Superior temporal gyrus (tissue), 1 donor: ENCODE results near the gene RNU6-9.
"Not testable (repeated sequence)": the region's sequence is repeated elsewhere in the genome, so short reads cannot be mapped to it uniquely, and the experiment has no call there.

Experiments
- DNase-seq: peaks from one replicate; pipeline ENCODE4 v3.0.0-alpha.2; 2016; ENCODE audit errors: extremely low spot score

The RNU6-9 gene

GRCh38 chr19:861756-862580, 31.3 kb upstream of the RNU6-9 start:
- no peak for DNase-seq

DNA sequence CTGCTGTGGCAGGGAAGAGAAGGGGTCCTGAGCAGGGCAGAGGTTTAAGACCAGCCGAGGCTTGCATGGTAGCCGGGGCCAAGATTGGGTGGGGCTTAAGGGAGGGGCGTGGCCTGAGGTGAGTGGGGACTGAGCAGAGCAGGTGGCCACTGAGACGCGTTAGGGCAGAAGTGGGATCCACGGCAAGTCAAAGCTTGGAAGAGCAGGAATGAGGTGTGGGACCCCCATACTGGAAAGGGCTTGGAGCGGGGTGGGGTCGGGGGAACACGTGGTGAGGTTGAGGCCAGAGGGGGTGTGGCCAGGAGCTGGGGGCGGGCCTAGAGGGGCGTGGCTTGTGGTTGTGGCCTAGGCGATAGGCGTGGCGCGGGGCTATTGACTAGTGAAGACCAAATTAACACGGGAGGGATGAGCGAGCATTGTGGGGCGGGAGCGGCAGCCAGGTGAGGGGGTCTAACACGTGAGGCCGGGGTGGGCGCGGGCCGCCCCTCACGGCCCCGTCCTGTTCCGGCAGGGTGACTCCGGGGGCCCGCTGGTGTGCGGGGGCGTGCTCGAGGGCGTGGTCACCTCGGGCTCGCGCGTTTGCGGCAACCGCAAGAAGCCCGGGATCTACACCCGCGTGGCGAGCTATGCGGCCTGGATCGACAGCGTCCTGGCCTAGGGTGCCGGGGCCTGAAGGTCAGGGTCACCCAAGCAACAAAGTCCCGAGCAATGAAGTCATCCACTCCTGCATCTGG, 30.5 kb upstream of the RNU6-9 start:
- no peak for DNase-seq

- DNase-seq = no peak
Measured at GRCh38 chr19:863315-863620, 30.0 kb upstream of the RNU6-9 start.

GRCh38 chr19:866769-867300, 26.4 kb upstream of the RNU6-9 start:
- no peak for DNase-seq

DNA sequence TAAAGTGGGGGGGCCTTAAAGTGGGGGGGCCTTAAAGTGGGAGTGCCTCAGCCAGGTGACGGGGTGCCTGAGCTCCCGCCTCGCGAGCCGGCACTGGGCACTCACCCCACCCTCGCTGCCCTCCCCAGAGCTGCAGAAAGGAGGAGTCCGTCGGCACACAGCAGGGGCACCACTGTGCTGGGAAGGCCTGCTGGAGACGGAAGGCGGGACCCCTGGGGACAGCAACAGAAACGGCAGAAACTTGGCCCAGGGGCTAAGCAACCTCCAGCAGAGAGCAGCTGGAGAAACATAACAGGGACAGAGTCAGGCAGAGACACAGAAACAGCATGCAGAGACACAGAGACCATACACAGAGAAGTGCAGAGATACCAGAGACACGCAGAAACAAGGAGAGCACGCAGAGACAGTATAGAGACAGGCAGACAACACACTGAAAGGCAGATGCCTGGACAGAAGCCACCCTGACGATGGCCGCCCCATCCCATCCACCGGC, 25.9 kb upstream of the RNU6-9 start:
- DNase-seq = no peak

- DNase-seq = no peak
Measured at GRCh38 chr19:867855-868457, 25.3 kb upstream of the RNU6-9 start.

DNA sequence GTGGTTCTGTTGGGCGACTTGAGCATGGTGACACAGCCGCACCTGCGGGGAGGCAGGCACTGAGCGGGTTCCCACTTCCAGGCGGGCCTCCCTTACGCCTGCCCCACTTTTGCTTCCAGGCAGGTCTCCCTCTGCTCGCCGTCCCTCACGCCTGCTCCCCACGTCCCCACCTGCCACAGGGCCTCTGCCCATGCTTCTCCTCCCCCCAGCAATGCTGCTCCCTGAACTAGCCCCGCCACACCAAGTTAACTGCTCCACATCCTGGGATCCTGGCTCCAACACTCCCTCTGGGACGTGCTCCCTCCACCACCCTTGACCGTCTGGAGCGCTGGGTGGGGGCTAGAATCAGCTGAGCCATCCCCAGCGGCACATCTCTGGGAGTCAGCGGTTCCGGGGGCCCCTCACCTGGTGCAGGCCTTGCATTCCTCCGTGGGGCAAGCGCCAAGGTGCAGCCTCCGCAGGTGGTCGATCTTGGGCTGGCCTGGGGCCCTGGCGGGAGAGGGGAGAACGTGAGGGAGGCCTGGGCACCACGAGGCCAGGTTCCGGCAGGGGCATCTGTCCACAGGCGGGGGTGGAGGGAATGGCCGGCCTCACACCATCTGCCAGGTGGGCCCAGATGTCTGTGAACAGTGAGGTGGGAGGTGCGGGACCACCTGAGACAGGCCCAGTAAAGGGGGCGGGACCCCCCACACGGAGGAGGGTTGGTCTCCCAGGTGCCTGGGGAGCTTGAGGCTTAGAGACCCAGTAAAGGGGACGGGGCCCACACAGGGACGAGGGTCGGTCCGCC, 24.6 kb upstream of the RNU6-9 start:
- DNase-seq = no peak

DNA sequence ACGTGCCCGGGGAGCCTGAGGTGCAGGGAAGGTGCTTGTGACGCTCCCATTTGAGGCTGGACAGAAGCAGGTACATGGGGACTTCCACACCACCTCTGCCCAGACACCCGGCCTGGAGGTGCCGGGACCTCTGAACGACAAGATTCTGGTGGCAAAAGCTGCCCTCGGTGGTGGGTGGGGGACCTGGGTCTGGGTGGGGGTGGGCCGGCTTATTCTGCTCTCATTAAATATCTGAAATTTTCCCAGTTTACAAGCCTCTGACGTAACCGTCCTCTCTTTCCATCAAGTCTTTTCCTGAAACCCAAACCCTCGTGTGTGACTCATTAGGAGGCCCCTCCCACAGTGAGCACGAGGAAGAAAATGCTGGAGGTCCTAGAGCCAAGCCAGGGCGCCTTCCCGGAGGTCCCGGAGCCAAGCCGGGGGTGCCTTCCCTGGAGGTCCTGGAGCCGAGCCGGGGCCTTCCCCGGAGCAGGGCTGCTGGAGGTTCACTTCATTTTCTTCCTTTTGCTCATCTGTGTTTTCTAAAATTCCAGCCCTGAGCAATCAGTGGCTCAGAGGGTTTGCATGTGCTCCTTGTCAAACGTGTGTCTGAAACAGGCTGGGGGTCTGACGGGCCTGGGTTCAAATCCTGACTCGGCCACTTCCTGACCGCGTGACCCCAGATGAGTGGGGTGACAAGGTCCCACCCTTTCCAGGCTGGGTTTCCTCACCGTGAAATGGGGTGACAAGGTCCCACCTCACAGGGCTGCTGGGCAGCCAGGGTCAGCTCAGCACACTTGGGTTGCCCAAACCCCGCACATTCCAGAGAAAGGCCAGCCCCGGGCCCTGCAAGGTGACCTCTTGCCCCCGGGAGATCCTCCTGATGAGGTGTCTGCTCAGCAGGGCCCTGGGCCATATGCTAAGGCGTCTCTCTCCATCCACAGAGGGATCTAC, 23.8 kb upstream of the RNU6-9 start:
- no peak for DNase-seq

DNA sequence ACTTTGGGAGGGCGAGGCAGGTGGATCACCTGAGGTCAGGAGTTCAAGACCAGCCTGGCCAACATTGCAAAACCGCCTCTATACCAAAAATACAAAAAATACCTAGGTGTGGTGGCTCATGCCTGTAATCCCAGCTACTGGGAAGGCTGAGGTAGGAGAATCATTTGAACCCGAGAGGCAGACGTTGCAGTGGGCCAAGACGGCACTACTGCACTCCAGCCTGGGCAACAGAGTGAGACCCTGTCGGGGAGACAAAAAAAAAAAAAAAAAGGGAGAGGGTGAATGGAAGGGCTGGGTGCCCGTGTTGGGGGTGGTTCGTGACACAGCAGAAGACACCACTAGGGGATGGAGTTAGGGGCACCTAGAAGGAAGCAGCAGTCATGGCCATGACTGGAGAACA, 23.0 kb upstream of the RNU6-9 start:
- DNase-seq = no peak

DNA sequence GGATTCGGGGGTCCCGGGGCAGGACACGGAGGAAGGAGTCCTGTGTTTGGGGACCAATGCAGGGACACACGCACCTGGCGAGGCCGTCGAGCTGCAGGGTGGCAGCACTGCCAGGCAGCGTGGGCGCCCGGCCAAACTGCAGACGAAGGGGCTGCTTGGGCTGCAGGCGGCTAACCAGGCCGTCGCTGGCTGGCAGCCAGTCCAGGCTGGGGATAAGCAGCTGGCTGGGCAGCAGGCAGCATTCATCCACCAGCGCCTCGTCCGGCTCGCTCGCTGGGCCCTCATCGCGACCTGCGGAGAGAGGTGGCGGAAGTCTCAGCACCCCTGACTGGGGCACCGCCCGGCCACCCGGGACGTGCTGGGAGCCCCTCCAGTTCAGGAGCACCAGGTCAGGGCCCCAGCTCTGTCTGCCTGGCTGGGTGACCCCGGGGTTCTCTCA, 22.3 kb upstream of the RNU6-9 start:
- no peak for DNase-seq

DNA sequence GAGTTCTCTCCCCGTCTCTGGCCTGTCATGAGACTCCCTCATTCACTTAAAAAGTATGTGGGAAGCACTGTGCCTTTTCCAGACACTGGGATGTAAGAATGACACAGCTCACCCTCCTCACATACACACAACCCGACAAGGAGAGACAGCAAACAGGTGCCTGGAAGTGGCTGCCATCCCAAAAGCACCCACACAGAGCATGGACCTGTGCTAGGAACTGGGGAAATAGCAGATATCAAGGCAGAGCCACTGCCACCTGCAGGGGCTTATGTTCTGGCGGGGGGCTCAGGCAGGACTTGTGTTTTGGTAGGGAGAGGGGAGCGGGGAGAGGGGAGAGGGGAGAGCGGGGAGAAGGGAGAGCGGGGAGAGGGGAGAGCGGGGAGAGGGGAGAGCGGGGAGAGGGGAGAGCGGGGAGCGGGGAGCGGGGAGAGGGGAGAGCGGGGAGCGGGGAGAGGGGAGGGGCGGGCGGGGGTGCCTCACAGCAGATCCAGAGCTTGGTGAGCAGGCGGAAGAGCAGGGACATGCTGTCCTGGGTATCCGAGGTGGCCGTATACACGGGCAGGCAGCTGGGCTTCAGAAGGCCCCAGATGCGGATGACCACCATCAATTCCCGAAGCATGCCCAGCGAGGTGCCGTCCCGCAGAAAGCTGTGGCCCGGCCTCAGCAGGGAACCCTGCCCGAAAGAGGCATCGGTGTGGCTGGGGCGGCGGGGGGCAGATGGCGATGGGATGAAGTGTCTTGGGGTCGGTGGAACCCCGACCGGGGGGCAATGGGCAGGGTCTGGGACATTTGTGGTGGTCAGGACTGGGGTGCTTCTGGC, 21.6 kb upstream of the RNU6-9 start:
- DNase-seq = no peak

DNA sequence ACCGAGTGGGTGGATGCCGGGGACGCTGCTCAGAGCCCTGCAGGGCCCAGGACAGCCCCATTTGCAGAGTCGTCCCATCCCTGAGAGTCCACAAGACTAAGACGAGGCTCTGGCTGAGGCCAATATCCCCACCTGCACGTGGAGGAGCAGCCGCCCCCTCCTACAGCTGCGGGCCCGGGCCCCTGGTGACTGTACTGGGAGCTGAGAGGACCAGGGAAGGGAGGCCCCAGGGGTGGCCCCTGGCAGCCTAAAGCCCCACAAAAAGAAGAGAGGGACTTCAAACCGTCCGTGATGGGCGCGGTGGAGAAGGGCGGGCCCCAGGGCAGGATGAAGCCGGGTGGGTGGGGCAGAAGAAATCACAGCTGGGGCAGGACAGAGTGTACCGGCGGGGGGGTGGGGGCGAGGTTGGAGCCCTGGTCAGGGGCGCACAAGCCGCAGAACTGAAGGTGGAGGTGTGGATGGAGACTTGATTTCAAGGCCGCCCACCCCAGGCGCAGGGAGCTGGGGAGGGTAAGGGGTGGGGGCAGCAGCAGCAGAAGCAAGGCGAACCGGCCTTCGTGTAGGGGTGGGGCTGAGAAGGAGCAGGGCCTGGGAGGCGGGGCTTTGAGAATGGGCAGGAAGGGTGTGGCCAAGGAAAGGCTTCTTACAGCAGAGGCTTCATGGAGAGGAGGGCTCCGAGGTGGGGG, 20.9 kb upstream of the RNU6-9 start:
- no peak for DNase-seq

GRCh38 chr19:873084-873483, 20.2 kb upstream of the RNU6-9 start:
- DNase-seq = no peak

DNA sequence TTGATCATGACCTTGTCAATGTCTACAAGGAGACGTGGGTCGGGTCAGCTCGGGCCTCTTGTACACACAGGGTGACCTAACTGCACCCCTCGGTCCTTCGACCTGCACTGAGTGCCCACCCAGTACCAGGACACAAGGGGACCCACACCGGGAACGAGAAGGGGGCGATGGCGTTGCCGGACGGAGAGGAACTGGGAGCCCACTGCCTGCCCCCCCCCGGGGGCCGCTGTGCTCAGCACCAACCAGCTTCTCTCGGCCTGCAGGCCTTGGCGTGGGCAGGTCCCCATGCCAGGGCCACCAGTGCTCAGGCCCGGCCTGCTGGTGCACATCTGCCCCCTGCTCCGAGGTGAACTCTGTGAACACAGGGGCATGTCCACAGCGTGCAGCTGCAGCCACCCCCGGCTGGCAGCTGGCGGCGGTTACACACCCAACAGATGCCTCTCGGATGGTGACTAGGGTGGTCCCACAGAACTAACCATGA, 19.7 kb upstream of the RNU6-9 start:
- no peak for DNase-seq

- no peak for DNase-seq
Measured at GRCh38 chr19:875265-875879, 17.9 kb upstream of the RNU6-9 start.

- DNase-seq = no peak
Measured at GRCh38 chr19:876089-876488, 17.2 kb upstream of the RNU6-9 start.

- no peak for DNase-seq
Measured at GRCh38 chr19:876780-877314, 16.4 kb upstream of the RNU6-9 start.

DNA sequence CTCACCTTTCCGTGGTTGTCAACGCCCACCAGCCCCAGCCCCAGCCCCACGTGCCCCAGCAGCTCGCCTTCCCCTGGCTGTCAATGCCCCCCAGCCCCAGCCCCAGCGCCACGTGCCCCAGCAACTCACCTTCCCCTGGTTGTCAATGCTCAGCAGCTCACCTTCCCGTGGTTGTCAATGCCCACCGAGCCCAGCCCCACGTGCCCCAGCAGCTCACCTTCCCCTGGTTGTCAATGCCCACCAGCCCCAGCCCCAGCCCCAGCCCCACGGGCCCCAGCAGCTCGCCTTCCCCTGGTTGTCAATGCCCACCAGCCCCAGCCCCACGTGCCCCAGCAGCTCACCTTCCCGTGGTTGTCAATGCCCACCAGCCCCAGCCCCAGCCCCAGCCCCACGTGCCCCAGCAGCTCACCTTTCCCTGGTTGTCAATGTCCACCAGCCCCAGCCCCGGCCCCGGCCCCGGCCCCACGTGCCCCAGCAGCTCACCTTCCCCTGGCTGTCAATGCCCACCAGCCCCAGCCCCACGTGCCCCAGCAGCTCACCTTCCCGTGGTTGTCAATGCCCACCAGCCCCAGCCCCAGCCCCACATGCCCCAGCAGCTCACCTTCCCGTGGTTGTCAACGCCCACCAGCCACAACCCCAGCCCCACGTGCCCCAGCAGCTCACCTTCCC, 15.2 kb upstream of the RNU6-9 start:
- not testable (repeated sequence) for DNase-seq
